NK-92 (cell line): ENCODE data around the gene GABRG2.
"Not testable (repeated sequence)": the region's sequence is repeated elsewhere in the genome, so short reads cannot be mapped to it uniquely, and the experiment has no call there.

Experiments
- DNase-seq: peaks from one replicate; lab custom pipeline; 2025; ENCODE audit not compliant: unreplicated experiment; lab: John Stamatoyannopoulos, UW

Gene GABRG2

DNA sequence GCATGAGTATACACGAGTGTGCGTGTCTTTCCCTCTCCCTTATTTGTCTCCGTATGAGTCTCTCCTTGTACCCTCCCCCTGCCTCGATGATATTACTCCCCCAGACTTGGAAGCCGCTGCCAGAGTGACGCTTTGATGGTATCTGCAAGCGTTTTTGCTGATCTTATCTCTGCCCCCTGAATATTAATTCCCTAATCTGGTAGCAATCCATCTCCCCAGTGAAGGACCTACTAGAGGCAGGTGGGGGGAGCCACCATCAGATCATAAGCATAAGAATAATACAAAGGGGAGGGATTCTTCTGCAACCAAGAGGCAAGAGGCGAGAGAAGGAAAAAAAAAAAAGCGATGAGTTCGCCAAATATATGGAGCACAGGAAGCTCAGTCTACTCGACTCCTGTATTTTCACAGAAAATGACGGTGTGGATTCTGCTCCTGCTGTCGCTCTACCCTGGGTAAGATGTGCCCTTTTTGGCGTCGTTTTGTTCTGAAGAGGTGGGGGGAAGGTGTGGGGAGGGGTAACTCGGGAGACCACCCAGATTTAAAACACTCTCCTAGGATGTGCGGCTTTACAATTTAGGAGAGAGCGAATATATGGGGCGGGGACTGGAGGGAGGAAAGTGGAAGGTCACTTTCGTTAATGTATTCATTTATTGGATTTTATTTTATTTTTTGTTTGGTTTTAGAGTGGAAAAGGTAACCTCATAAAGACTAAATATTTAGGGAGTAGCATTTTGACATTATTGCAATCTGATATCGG, at the start of gene GABRG2:
GABRG2 (plus strand) TSS at position 119 of the 757 bp plus-strand sequence; CDS start at position 346, 227 bp downstream.
- no peak for DNase-seq

DNA sequence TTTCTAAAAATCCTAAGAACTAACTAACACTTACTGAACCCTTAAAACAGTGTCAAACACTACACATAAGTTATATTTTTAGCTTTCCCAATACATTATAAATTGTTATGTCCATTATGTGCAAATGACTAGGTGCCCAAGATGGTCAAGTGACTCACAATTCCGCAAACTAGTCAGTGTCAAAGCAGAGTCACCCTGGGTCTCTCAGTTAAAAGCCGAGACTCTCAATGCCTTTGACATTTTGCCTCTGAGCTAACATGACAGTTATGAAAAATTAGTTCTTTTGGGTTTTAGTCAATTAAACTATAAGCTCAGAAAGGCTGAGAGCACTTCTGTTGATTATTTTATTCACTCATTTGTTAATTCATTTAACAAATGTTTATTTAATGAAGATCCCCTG, 42.3 kb upstream of the GABRG2 start:
- no peak for DNase-seq

DNA sequence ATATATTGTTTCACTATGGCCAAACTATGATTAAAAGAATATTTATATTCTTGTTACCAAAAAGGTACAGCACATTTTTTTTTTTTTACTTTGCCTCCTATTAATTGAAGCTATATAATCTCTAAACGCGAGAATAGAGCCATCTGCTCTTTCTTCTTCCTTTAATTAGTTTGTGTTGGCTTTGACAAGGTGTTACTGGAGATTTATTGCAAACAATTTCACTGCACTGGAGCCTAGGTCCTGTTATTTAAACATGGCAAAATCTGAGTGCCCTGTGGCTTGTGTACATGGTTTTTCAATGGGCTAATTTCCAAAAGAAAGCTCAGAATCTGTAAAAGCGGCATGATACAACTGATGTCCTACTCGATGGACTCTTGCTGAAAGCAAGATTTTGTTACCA, 40.8 kb upstream of the GABRG2 start:
- no peak for DNase-seq

DNA sequence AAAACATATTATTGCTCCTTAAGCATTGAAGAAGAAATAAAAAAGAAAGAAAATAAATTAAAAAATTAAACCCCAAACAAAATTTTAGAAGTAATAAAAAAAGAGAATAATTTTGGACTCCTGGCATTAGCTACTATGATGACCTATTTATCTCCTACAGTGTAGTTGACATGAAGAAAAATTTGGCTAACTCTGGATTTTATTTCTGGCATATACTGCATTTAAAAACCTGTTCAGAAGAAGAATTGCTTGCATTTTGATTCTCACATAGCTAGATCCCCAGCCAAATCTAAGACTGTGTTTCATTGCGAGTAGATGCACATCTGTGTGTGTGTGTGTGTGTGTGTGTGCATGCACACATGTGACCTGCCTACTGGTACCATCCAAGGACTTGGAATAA, 30.1 kb upstream of the GABRG2 start:
- DNase-seq, result no peak

DNA sequence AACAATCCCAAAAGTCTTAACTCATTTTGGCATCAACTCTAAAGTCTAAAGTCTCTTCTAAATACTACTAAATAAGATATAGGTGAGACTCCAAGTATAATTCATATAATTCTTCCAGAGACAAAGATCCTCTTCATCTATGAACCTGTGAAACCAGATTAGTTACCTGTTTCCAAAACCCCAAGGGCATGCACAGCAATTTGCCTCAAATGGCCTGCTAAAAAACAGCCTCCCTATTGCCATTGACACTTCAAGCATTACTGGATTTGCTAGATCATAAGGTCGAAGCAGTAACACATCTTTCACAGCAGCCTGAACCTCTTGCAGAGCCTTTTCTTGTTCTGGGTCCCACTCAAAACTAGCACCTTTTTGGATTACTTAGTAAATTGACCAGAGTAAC, 20.3 kb upstream of the GABRG2 start:
- DNase-seq, result no peak

DNA sequence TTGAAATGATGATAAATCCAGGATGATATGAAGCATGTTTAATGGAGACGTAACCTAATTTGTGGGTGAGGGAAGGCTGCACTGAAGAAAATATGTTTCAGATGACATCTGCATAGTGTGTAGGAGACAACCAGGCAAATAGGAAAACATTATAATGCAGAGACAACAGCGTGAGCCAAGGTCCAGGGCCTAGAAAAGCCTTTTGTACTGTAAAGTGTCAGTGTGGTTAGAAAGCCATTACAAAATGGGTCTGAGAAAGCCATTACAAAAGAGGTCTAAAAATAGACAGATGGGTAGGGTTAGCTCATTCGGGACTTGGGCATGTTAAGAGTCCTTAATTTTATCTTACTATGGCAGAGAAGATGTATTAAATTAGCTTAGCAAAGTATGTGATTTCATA, 14.9 kb upstream of the GABRG2 start:
- no peak for DNase-seq

DNA sequence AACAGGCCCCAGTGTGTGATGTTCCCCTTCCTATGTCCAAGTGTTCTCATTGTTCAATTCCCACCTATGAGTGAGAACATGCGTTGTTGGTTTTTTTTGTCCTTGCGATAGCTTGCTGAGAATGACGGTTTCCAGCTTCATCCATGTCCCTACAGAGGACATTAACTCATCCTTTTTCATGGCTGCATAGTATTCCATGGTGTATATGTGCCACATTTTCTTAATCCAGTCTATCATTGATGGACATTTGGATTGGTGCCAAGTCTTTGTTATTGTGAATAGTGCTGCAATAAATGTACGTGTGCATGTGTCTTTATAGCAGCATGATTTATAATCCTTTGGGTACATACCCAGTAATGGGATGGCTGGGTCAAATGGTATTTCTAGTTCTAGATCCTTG, 12.5 kb upstream of the GABRG2 start:
- not testable (repeated sequence) for DNase-seq

DNA sequence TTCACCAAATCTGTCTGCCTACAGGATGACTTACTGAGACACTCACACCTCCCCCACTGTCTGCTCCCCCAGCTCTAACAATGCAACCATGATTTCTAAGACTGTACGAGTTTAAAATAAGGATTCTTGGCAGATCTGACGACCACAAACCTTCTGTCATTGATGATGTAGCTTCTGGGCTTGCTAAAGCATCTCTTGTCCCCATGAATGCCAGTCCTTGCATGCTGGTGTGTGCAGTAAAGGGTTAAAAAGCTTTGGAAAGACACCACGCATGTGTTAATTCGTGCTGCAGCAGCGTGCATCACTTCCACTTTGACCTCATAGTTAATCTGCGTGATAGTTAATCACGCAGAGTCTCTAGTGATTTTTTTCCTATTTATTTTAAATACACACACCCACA, 411 bp upstream of the GABRG2 start:
- DNase-seq, result no peak

DNA sequence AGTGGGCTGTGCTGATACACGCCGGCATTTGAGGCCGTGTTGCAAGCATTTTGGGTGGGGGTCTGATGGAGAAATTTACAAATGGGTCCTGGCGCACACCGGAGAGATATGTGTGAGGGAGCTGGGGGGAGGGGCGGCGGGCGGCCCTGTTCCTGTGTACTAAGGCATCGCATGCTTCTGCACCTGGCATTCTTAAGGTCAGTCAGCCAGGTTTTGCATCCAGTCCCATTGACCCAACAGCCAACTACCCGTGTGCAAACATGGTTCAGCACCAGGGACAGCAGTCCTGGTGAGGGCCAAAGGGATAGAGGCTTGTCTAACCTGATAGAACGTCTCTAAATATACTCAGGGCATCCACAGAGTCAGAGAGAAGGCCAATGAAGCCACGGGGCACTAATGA, 839 bp downstream of the GABRG2 start:
- no peak for DNase-seq

DNA sequence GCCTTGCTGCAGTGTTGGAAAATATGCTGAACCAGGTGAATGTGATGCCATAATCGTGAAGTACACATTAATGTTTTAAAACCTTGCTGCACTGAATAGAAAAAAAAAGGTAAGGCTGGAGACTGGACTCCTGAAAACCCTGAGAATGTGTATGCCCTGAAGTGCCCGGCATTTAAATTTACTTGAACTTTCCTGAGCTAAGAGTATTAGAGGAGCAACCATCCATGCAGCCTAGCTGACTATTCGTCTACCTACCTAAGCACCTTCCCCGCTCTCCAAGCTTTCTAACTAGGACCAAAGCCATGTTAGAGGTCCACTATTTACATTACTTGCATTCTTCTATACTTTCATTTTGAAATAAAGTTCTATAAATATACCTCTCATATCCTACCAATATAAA, 1.4 kb downstream of the GABRG2 start:
- no peak for DNase-seq

DNA sequence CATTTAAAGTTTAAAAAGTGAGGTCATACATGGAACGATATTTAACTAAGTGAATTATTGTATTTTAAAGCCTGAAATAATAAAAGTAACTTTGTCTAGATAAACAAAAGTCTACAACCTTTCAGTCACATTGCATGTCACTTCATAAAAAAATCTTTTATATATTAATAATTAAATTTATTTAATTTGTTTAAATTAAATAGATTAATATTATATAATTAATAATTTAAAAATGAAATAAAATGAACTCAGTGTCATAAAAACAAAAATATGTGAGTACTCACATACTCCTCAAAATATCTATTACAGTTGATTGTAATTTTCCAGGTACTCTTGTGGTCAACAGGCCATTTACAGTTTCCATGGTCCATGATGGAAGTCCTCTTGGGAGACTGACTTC, 11.2 kb downstream of the GABRG2 start:
- DNase-seq, result no peak

DNA sequence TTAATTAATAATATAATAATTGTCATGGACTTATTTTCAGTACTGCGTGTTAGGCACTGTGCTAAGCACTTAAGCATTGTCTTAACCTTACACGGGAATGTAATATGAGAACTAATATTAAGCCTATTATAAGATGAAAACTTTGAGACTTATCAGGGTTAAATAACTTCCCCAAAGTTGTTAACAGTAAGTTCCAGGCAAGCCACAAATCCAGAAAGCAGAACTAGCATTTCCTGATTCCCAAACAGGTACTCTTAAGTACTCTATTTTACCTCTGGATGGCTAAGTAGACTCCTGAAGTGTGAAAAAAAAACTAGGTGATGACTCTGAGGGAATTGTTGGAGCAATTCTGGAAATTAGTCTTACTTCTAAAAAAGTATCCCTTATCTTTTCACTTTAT, 23.8 kb downstream of the GABRG2 start:
- DNase-seq, result no peak

DNA sequence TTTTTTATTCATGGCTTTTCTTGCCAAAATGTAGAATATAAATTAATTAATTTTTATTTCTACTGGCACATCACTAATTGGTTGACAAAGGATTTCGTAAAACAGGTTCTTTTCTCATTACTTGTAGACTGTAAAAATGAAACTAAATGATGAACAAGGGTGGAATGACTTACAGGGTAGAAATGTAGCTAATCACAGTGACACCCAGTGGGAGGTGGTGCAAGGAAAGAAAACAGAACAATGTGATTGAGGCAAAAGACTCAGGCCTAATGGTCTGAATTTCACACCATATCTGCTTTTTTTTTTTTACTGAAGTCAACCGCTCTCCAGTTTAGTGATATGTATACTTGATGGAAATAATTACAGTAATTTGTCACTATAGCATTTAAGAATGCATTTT, 28.9 kb downstream of the GABRG2 start:
- no peak for DNase-seq

DNA sequence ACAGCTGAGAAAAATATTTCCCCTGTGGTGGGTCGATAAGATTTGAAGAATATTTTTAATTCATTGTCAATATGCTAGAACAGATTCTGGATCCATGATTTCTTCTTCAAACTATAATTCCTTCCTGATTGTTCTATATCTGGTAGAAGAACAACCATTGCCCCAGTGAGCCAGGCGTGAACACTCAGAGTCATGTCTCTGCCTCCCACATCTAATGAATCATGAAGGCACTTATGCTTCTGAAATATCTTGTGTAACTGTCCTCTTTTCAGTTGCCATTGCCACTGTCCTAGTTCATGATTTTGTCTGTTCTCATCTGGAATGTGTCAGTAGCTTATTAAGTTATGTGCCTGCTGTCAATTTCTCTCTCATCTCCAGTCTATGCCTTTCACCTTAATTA, 40.0 kb downstream of the GABRG2 start:
- DNase-seq, result no peak

DNA sequence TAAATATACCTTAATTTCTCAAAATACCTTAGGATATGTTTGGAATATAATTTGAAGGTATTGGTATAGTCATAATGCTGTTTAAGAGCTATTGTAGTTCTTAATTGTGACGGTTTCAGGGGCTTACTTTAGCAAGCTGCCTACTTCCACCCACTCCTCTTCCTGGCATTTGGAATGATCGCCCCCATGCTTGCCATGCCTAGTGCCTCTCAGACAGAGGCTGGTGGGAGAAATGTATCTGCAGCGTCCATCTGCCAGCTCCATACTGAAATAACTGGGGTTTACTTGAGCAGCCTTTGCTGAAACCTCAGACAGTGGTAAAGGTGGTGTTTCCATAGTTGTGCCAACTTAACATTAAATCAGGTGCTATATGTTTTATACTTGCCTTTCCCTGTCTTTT, 52.2 kb downstream of the GABRG2 start:
- DNase-seq, result no peak

DNA sequence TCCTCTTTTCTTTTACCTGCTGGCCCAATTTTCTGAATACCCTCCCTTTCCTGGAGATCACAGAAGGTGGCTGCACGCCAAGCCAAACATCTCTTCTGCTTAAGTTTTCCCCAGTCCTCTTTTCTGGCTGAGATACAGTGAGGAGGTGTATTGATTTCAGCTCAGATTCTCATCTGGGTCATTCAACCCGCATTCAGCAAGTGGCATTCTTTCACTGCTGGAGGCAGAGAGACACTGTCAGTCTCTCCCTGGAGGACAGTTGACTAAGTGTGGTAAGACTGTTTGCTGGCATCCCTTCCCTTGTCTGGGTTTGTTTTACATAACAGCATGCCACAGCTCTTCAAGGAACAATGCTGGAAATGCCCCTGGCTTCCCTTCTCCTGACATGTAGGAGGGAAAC, 60.5 kb downstream of the GABRG2 start:
- no peak for DNase-seq

DNA sequence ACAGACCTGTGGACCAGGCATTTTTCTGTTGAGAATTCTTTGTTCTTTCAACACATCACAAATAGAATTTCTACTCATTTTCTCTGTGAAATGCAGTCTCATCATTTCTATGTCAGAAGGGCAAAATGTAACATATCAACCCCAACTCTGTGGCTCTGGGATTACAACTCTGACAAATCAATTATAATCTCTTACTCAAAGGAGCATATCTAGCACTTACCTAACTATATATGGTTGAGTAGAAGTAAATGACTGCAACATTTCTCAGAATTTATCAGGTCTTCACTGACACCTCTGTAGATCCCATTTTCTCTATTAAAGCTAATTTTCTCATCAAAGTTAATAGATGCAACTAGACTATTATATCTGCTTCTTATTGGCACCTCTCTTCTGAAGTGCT, 64.8 kb downstream of the GABRG2 start:
- DNase-seq, result no peak

DNA sequence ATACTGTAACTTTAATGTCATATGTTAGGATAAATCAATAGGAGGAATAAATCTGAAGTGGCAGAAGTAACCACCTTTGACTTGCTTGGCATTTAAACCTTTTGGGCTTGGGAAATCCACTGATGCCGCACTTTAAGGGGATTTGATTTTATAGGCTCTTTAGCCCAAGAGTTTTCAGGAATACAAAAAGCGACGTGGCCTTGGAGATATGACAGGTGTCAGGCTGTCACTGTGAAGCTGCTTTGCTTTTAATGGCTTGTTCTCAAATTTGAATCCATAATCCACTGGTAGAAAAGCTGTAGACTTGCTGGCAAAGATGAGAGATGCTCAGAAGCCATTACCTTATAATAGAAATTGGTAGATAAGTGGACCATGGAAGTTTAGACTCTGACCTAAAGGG, 71.6 kb downstream of the GABRG2 start:
- DNase-seq, result no peak

DNA sequence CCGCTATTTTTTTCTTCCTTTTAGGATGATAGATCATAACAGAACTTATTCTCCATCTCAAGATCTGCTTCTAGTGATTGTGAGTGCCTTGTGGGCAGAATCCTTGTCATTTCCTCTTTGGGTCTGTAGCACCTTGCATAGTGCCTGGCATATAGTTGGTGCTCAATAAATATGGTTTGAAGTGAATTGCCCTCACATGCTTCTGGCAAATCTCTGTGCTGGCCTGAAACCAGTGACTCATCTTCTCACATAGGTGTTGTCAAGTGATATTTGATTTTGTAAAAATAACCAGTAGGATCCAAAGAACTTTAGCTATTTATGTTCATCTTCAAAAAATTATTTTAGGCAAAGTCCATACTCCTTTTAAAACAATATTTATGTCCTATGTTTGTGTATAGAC, 86.7 kb downstream of the GABRG2 start:
- DNase-seq, result no peak

DNA sequence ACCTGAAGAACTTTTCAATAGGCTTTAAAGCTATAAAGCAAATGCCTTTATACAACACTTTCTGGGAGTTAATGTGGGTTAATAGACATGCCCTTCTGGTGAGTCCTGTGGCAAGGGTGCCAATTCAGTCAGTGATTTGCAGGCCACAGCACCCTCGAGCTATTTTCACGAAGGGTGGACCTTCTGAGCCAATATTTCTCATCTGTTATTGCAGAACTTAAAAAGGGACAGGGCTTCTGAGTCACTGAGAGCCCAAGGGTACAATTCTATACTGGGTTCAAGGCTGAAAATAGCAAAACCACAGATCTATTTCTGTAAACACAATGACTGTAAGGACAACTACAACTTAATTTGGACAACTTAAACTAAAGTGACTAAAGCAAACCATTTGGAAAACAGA, 92.8 kb downstream of the GABRG2 start:
- DNase-seq, result no peak

DNA sequence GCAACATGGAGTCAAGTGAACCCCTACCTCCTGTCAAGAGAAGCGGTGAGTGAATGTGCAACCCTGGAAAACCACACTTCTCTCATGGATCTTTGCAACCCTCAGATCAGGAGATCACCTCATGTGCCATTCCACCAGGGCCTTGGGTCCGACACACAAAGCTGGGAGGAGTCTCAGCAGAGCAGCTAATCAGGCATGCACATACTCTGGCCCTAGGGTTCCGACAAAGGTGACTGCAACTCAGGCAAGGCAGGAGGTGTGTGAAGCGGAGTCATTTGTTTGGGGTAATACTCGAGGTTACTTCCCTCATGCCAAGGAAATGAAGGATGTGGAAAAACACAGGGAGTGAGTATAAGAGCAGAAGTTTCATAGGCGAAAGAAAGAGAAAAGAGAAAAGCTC, 96.1 kb downstream of the GABRG2 start:
- no peak for DNase-seq

DNA sequence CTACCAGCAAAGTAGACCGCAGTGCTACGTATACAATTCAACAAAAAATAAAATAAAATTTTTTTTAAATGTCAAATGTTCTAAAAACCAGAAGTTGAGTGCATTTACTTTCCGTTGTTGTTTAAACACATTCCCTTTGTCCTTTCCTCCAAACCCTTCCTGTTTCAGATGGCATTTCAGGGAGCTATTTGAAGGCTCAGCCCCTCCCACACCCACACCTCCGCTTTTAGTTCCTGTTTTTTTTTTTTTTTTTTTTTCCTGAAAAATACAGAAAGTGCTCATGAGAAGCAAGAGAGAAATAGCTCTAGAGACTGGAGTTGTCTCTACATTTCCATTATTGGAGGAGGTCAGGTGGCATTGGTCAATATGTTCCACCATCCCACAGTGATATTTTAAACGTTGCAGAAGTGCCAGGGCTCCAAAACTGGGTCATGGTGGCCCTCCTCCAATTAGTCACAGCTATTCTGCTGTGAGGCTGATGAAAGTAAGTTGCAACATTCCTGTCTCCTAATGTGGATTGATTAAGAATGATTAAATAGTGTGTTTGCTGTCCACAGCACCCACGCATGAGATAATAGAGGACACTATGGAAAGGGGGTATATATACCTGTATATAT, 106.9 kb downstream of the GABRG2 start:
- DNase-seq, result no peak

DNA sequence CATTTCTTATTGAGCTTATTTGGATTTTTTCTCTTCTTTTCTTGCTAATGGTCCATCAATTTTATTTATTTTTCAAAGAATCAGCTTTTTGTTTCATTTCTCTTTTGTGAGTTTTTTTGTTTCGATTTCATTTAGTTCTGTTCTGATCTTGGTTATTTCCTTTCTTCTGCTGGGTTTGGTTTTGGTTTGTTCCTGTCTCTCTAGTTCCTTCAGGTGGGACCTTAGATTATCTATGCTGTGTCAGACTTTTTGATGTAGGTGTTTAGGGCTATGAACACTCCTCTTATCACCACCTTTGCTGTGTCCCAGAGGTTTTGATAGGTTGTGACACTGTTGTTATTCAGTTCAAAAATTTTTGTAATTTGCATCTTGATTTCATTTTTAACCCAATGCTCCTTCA, 119.8 kb downstream of the GABRG2 start:
- no peak for DNase-seq
